HepG2 (cell line): ENCODE results near the gene GPBAR1. TPM values are rescaled to one million over a fixed set of nuclear protein-coding genes. Genes with fewer than 3 reads are reported as not detected.

ENCODE experiments used
- ATAC-seq: fragments of 200-7000 bp; cut with Tn5 transposase; 3 replicates; pipeline ENCODE4 v1.9.1; 2020; ENCODE audit warnings: mild to moderate bottlenecking, moderate library complexity
- BruUV-seq: library from RNA; stranded (reverse); fragments of 400-500 nt; replicated peaks from 2 replicates; lab custom pipeline; 2021; lab: Mats Ljungman, UMichigan
- CTCF ChIA-PET: fragments of 300-600 bp; formaldehyde crosslinking; extraction: SDS; loops from one replicate; lab custom pipeline; 2021; ENCODE audit warnings: low total read pairs, inconsistent platforms, low intra/inter-chr PET ratio; lab: Yijun Ruan, JAX
- POLR2A ChIA-PET: fragments of 350-600 bp; sonication (Branson Sonifier 250); formaldehyde crosslinking; loops from one replicate; lab custom pipeline; 2020; ENCODE audit warnings: antibody characterized with exemption, inconsistent platforms; lab: Yijun Ruan, JAX
- DNase-seq: peaks from one replicate; pipeline ENCODE4 v3.0.0-alpha.2; 2015; ENCODE audit warnings: low spot score
- FAIRE-seq: peaks from 3 replicates; lab custom pipeline; 2011; peaks lifted over from hg19 to GRCh38; lab: Jason Lieb, UNC
- H2AFZ ChIP-seq: one replicate; pipeline ENCODE4 v1.6.1; 2011; ENCODE audit warnings: low read length, inconsistent platforms
- H3K27ac ChIP-seq: fragments of 300-600 bp; 3 replicates; pipeline ENCODE4 v1.8.0; 2011; ENCODE audit warnings: mixed run types, mild to moderate bottlenecking, mixed read lengths, low read length, inconsistent platforms; ENCODE audit not compliant: insufficient read depth; ENCODE audit errors: extremely low read length
- H3K27me3 ChIP-seq, 2 experiments: fragments of 200-600 bp in 1 of 2; 2 replicates in 1 of 2; 3 replicates in 1 of 2; pipeline versions ENCODE4 v1.6.0 to v1.8.0; 2011; ENCODE audit warnings: low read length in 2 of 2, mild to moderate bottlenecking in 2 of 2, moderate library complexity in 2 of 2, inconsistent platforms in 1 of 2; ENCODE audit not compliant: insufficient read depth in 2 of 2, control insufficient read depth in 1 of 2
- H3K36me3 ChIP-seq, 2 experiments: fragments of 200-600 bp in 1 of 2; replicated peaks in 1 of 2; 2 replicates in 1 of 2; 3 replicates in 1 of 2; pipeline versions ENCODE4 v1.5.1 to v1.8.0; 2011; ENCODE audit warnings: low read length in 2 of 2, inconsistent platforms in 1 of 2; ENCODE audit not compliant: insufficient read depth in 2 of 2, control insufficient read depth in 1 of 2
- H3K4me1 ChIP-seq: 2 replicates; pipeline ENCODE4 v1.5.1; 2012; ENCODE audit warnings: low read length, inconsistent platforms; ENCODE audit not compliant: insufficient read depth
- H3K4me2 ChIP-seq: 2 replicates; pipeline ENCODE4 v1.6.0; 2011; ENCODE audit warnings: low read depth, low read length, inconsistent platforms
- H3K4me3 ChIP-seq, 3 experiments: fragments of 200-600 bp in 1 of 3; sonication (generic), shearing (Covaris generic) in 1 of 3; replicated peaks in 1 of 3; 2 replicates each; pipeline ENCODE4 v1.5.1; 2011 to 2016; ENCODE audit warnings: low read length in 3 of 3, inconsistent platforms in 2 of 3, low read depth in 2 of 3, mild to moderate bottlenecking in 2 of 3, control low read depth in 1 of 3, mixed read lengths in 1 of 3; ENCODE audit not compliant: insufficient read depth in 1 of 3
- H3K79me2 ChIP-seq: one replicate; pipeline ENCODE4 v1.6.1; 2011; ENCODE audit warnings: low read length, inconsistent platforms; ENCODE audit not compliant: insufficient read depth
- H3K9ac ChIP-seq: 2 replicates; pipeline ENCODE4 v1.6.0; 2011; ENCODE audit warnings: mild to moderate bottlenecking, low read depth, low read length, inconsistent platforms; ENCODE audit not compliant: insufficient read depth
- H3K9me3 ChIP-seq: 2 replicates; pipeline ENCODE4 v1.5.1; 2012; ENCODE audit warnings: mild to moderate bottlenecking, low read length
- H4K20me1 ChIP-seq: 2 replicates; pipeline ENCODE4 v1.6.0; 2011; ENCODE audit warnings: inconsistent platforms, mild to moderate bottlenecking, low read length, moderate library complexity; ENCODE audit not compliant: insufficient read depth
- ASH2L ChIP-seq: fragments of 300-600, 200-600 bp; sonication (generic); IDR thresholded peaks from 2 replicates; pipeline ENCODE4 v1.7.0; 2017; ENCODE audit warnings: low read depth, mild to moderate bottlenecking, moderate library complexity, mixed read lengths, low read length; ENCODE audit not compliant: insufficient read length
- CBFB ChIP-seq: sonication (generic); formaldehyde crosslinking; IDR thresholded peaks from 2 replicates; pipeline ENCODE4 v1.4.0; 2020; ENCODE audit warnings: missing genetic modification reagents
- E2F5 ChIP-seq: sonication (generic); formaldehyde crosslinking; conservative IDR thresholded peaks from 2 replicates; pipeline ENCODE4 v1.4.0; 2020; ENCODE audit warnings: missing genetic modification reagents
- IRF1 ChIP-seq: sonication (generic); formaldehyde crosslinking; IDR thresholded peaks from 2 replicates; pipeline ENCODE4 v1.4.0; 2020; ENCODE audit warnings: low read depth, mild to moderate bottlenecking, missing genetic modification reagents
- JDP2 ChIP-seq: sonication (generic); formaldehyde crosslinking; IDR thresholded peaks from 2 replicates; pipeline ENCODE4 v1.8.1; 2022; ENCODE audit warnings: missing genetic modification reagents, borderline replicate concordance
- KDM1A ChIP-seq: IDR thresholded peaks from 2 replicates; pipeline ENCODE4 v1.6.1; 2016; ENCODE audit warnings: missing compliant biosample characterization
- RXRB ChIP-seq: IDR thresholded peaks from 2 replicates; pipeline ENCODE4 v1.6.1; 2016; ENCODE audit warnings: borderline replicate concordance, missing genetic modification reagents, missing compliant biosample characterization
- SKI ChIP-seq: fragments of 450-650 bp; IDR thresholded peaks from one replicate; pipeline ENCODE4 v1.6.1; 2018; ENCODE audit warnings: mild to moderate bottlenecking; ENCODE audit not compliant: partially characterized antibody
- ZC3H4 ChIP-seq: sonication (generic); formaldehyde crosslinking; IDR thresholded peaks from 2 replicates; pipeline ENCODE4 v1.4.0; 2020; ENCODE audit warnings: missing genetic modification reagents, borderline replicate concordance
- ZNF234 ChIP-seq: sonication (generic); formaldehyde crosslinking; conservative IDR thresholded peaks from 2 replicates; pipeline ENCODE4 v1.5.1; 2020; ENCODE audit warnings: mild to moderate bottlenecking, missing genetic modification reagents
- ZNF253 ChIP-seq: sonication (generic); formaldehyde crosslinking; IDR thresholded peaks from 2 replicates; pipeline ENCODE4 v1.8.0; 2022; ENCODE audit warnings: mild to moderate bottlenecking, missing genetic modification reagents, borderline replicate concordance
- ZNF549 ChIP-seq: sonication (generic); formaldehyde crosslinking; IDR thresholded peaks from 2 replicates; pipeline ENCODE4 v1.5.0; 2020; ENCODE audit warnings: missing genetic modification reagents
- ZNF652 ChIP-seq: IDR thresholded peaks from 2 replicates; pipeline ENCODE4 v1.6.1; 2016; ENCODE audit warnings: low read depth, borderline replicate concordance
- ZNF7 ChIP-seq: IDR thresholded peaks from 2 replicates; pipeline ENCODE4 v1.6.1; 2016; ENCODE audit warnings: missing biosample characterization, missing genetic modification reagents
- ZSCAN31 ChIP-seq: sonication (generic); formaldehyde crosslinking; IDR thresholded peaks from 2 replicates; pipeline ENCODE4 v1.5.0; 2020; ENCODE audit warnings: low read depth, mild to moderate bottlenecking, missing genetic modification reagents
- WGBS: methylation state at CpG from one replicate; pipeline ENCODE4 v1.1.6; 2017; ENCODE audit warnings: low lambda C conversion rate; 5-methylcytosine and 5-hydroxymethylcytosine counted together
- in situ Hi-C: cut with HindIII; loops from 2 replicates; pipeline ENCODE4 v1.10.0; 2017; ENCODE audit warnings: low pct_unique_long_range_greater_than_20kb; ENCODE audit not compliant: extremely low pct_ligation_motif_present
- intact Hi-C: fragments of 100-400 bp; cut with micrococcal nuclease; formaldehyde crosslinking; loops from one replicate; pipeline ENCODE4 v1.10.0; 2022; ENCODE audit not compliant: unreplicated experiment
- polyA plus RNA-seq, 8 experiments: library from polyadenylated mRNA; depleted of rRNA in 3 of 8; stranded (reverse) in 7 of 8; unstranded in 1 of 8; fragments of >200 nt; fragmentation: Illumina TruSeq in 4 of 8; extraction: Trizol in 4 of 8; gene quantifications; 2 replicates each; pipeline versions ENCODE4 v1.2.1 to v1.2.3, GENCODE V29; 2011 to 2016; ENCODE audit warnings: low read depth in 4 of 8, missing spikeins in 1 of 8, mixed read lengths in 1 of 8; ENCODE audit not compliant: insufficient read depth in 1 of 8
- total RNA-seq, 5 experiments: library from RNA; depleted of rRNA; stranded (reverse); fragments of >200 nt; fragmentation: Illumina TruSeq; extraction: Trizol; gene quantifications; 2 replicates each; pipeline ENCODE4 v1.2.3, GENCODE V29; 2016; ENCODE audit warnings: low read depth in 1 of 5
- TF ChIP-seq, protein P1 (sequence below): sonication (generic); formaldehyde crosslinking; IDR thresholded peaks from 2 replicates; pipeline ENCODE4 v1.5.1; 2020; ENCODE audit warnings: missing genetic modification reagents, mild to moderate bottlenecking, borderline replicate concordance

The GPBAR1 gene
- total and polyA plus RNA-seq, 2 of the 13 experiments (the other 11 are each of a cell fraction or from before 2014, with no cell fraction given), result 0.05 to 0.09 TPM

DNA sequence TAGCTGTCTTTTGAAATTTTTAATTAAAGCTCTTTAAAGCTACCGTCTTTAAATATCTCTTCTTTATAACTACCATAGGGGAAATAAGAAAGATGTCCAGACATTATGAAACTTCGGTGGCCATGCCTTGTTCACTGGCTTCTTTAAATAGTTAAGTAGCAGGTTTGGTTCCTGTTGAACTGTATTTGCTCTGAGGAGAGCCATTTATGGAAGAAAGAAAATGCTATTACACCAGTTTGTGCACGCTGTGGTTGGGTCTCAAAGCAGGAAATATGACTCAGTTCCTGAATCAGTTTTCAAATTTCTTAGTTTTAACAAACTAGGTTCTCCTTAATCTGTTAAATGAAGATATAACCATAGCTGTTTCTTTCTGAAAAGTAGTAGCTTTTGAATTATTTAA lies 31.6 kb upstream of the GPBAR1 start:
- TF ChIP-seq ZC3H4 (CRISPR knock-in tag), result no peak
- TF ChIP-seq SKI, result no peak
- TF ChIP-seq KDM1A, result no peak
- no peak for TF ChIP-seq ZNF652
- TF ChIP-seq ZNF253 (CRISPR knock-in tag), result no peak
- TF ChIP-seq ZNF234, result no peak
- TF ChIP-seq ZNF549 (CRISPR knock-in tag), result no peak
- TF ChIP-seq ASH2L, result no peak
- TF ChIP-seq RXRB (CRISPR knock-in tag), result no peak
- no peak for TF ChIP-seq IRF1 (CRISPR knock-in tag)
- TF ChIP-seq ZNF7, result no peak
- no peak for TF ChIP-seq ZSCAN31
- TF ChIP-seq, protein P1, sequence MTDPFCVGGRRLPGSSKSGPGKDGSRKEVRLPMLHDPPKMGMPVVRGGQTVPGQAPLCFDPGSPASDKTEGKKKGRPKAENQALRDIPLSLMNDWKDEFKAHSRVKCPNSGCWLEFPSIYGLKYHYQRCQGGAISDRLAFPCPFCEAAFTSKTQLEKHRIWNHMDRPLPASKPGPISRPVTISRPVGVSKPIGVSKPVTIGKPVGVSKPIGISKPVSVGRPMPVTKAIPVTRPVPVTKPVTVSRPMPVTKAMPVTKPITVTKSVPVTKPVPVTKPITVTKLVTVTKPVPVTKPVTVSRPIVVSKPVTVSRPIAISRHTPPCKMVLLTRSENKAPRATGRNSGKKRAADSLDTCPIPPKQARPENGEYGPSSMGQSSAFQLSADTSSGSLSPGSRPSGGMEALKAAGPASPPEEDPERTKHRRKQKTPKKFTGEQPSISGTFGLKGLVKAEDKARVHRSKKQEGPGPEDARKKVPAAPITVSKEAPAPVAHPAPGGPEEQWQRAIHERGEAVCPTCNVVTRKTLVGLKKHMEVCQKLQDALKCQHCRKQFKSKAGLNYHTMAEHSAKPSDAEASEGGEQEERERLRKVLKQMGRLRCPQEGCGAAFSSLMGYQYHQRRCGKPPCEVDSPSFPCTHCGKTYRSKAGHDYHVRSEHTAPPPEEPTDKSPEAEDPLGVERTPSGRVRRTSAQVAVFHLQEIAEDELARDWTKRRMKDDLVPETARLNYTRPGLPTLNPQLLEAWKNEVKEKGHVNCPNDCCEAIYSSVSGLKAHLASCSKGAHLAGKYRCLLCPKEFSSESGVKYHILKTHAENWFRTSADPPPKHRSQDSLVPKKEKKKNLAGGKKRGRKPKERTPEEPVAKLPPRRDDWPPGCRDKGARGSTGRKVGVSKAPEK, result no peak
- TF ChIP-seq JDP2 (CRISPR knock-in tag), result no peak
- TF ChIP-seq E2F5 (CRISPR knock-in tag), result no peak
- TF ChIP-seq CBFB (CRISPR knock-in tag), result no peak
- H3K79me2 ChIP-seq, result peaks cover 10% of the 10 kb centered on the region
- BruUV-seq, result no TSS peak
- peaks cover 44% of the 10 kb centered on the region for H3K4me1 ChIP-seq
- ChIA-PET CTCF (no interaction called here), POLR2A (interaction anchor here (1.1 kb wide), 2 partner anchors 11 to 13 kb away, joined by 3 to 4 read pairs; no protein-coding TSS in a partner anchor)
- no peaks in the 10 kb centered on the region for H4K20me1 ChIP-seq
- no peak for ATAC-seq
- no peaks in the 10 kb centered on the region for H3K27me3 ChIP-seq
- WGBS, result 86% methylated on average over 3 of the region's 3 CpGs
- H3K9ac ChIP-seq, result no peak overlapping the region
- H3K4me2 ChIP-seq, result no peak overlapping the region
- in situ Hi-C loops, result no loop called here
- intact Hi-C loops, result no loop called here
- DNase-seq, result no peak
- no peak overlapping the region for H3K4me3 ChIP-seq
- H2AFZ ChIP-seq, result no peak overlapping the region
- no peak for FAIRE-seq
- H3K27ac ChIP-seq, result peak overlapping the region; percentile 4
- H3K36me3 ChIP-seq, result peaks cover 26 to 88% of the 10 kb centered on the region in 2 experiments
- H3K9me3 ChIP-seq, result no peaks in the 10 kb centered on the region
